H1 (cell line): Measurements from ENCODE around the gene EMX1. TPM values are rescaled to one million over a fixed set of nuclear protein-coding genes. Genes with fewer than 3 reads are reported as not detected.
A peak's percentile ranks its signal among the peaks of the same experiment; 100 is the strongest.

Experiments
- CBX5 ChIP-seq: fragments of 300-800, 300-1000 bp; sonication (generic); IDR thresholded peaks from 2 replicates; pipeline ENCODE4 v1.7.1; 2016; ENCODE audit warnings: antibody characterized with exemption, low read length, low read depth
- RBBP5 ChIP-seq: IDR thresholded peaks from 2 replicates; pipeline ENCODE4 v1.7.1; 2012; ENCODE audit warnings: low read depth, mild to moderate bottlenecking, inconsistent platforms, low read length, moderate library complexity, borderline replicate concordance
- RXRA ChIP-seq: IDR thresholded peaks from 2 replicates; pipeline ENCODE4 v1.6.1; 2011; ENCODE audit warnings: low read depth, mild to moderate bottlenecking, low read length, moderate library complexity; ENCODE audit not compliant: insufficient read depth
- TAF7 ChIP-seq: optimal IDR thresholded peaks from 2 replicates; pipeline ENCODE3; 2011; ENCODE audit warnings: low read depth, mild to moderate bottlenecking, inconsistent platforms, low read length, moderate library complexity, borderline replicate concordance
- TEAD4 ChIP-seq: IDR thresholded peaks from 2 replicates; pipeline ENCODE4 v1.6.1; 2012; ENCODE audit warnings: low read depth, low read length, inconsistent platforms, mixed read lengths
- ZNF274 ChIP-seq: IDR thresholded peaks from 2 replicates; pipeline ENCODE4 v1.7.0; 2012; ENCODE audit warnings: low read length, borderline replicate concordance; ENCODE audit errors: extremely low read depth
- polyA plus RNA-seq, 7 experiments: library from polyadenylated mRNA; depleted of rRNA in 3 of 7; stranded (reverse) in 5 of 7; unstranded in 2 of 7; fragments of >200 nt in 5 of 7; fragments of 200-250 nt in 2 of 7; gene quantifications; 1 replicate in 5 of 7; 2 replicates in 1 of 7; 4 replicates in 1 of 7; pipeline versions ENCODE4 v1.2.1 to v1.2.3, GENCODE V29; 2011 to 2013; ENCODE audit warnings: missing spikeins in 2 of 7, mixed read lengths in 2 of 7
- total RNA-seq: library from RNA; stranded (reverse); fragmentation: NEBNext Ultra II Directional; extraction: Animal tissue kit (Norgen Biotek cat#: 25700); gene quantifications from 2 replicates; pipeline ENCODE4 v1.2.1, GENCODE V29; 2021

The EMX1 gene
- total and polyA plus RNA-seq, 2 of the 8 experiments (the other 6 are each of a cell fraction or from before 2014, with no cell fraction given): 2.4 to 4.9 TPM

GRCh38 chr2:72887740-72888437 is 29.4 kb upstream of the EMX1 start (continued):
- TF ChIP-seq RBBP5 (no peak), ZNF274 (no peak), CBX5 (no peak), TAF7 (no peak), TEAD4 (no peak), RXRA (0 out of 2 replicates have a peak, but pooled peaks have one; percentile 18)
